Heart right ventricle (tissue), 16 donors: Measurements from ENCODE around the gene PLEKHA5. TPM values are rescaled to one million over a fixed set of nuclear protein-coding genes. Genes with fewer than 3 reads are reported as not detected.

Source experiments
- ATAC-seq, 8 donors: fragments of 200-7000 bp; cut with Tn5 transposase; one replicate each; pipeline ENCODE4 v1.9.1; 2020; ENCODE audit warnings: mild to moderate bottlenecking in 8 of 8, moderate library complexity in 8 of 8, moderate number of reproducible peaks in 1 of 8
- DNase-seq, 2 donors: peaks; one replicate each; pipeline ENCODE4 v3.0.0-alpha.2; 2020
- H3K27ac ChIP-seq, 10 donors: fragments of 200-600 bp; sonication (generic) in 2 of 10; one replicate each; pipeline versions ENCODE4 v1.5.0 to v1.8.0; 2020 to 2022; ENCODE audit warnings: mild to moderate bottlenecking in 3 of 10
- H3K27me3 ChIP-seq, 7 donors: fragments of 200-600 bp; one replicate each; pipeline ENCODE4 v1.8.0; 2021 to 2022; ENCODE audit warnings: mild to moderate bottlenecking in 2 of 7
- H3K36me3 ChIP-seq, 9 donors: fragments of 200-600 bp; sonication (generic) in 1 of 9; one replicate each; pipeline versions ENCODE4 v1.5.0 to v1.8.0; 2020 to 2022; ENCODE audit warnings: mild to moderate bottlenecking in 2 of 9
- H3K4me1 ChIP-seq, 9 donors: fragments of 200-600 bp; sonication (generic) in 1 of 9; one replicate each; pipeline versions ENCODE4 v1.5.0 to v1.8.0; 2020 to 2022; ENCODE audit warnings: mild to moderate bottlenecking in 4 of 9
- H3K4me3 ChIP-seq, 10 donors: fragments of 200-600 bp; sonication (generic) in 2 of 10; one replicate each; pipeline versions ENCODE4 v1.5.0 to v1.8.0; 2020 to 2022; ENCODE audit warnings: mild to moderate bottlenecking in 7 of 10, moderate library complexity in 2 of 10
- H3K9me3 ChIP-seq, 11 donors: fragments of 200-600 bp in 10 of 11; sonication (generic) in 2 of 11; one replicate each; pipeline versions ENCODE4 v1.5.0 to v1.8.0; 2013 to 2022; ENCODE audit warnings: mild to moderate bottlenecking in 2 of 11, control low read depth in 1 of 11, moderate library complexity in 1 of 11
- CTCF ChIP-seq, 9 donors: fragments of 200-600 bp; sonication (generic) in 2 of 9; IDR thresholded peaks; one replicate each; pipeline versions ENCODE4 v1.5.0 to v1.8.0; 2021 to 2022; ENCODE audit warnings: antibody characterized with exemption in 9 of 9, mild to moderate bottlenecking in 5 of 9, moderate library complexity in 1 of 9
- WGBS, 2 donors: extraction: QIAGEN DNeasy Blood & Tissue Kit; methylation state at CpG; one replicate each; pipeline ENCODE4 v1.1.7; 2013; ENCODE audit warnings: inconsistent platforms in 1 of 2; 5-methylcytosine and 5-hydroxymethylcytosine counted together
- intact Hi-C, 10 donors: fragments of 100-400 bp; cut with DNase I; formaldehyde crosslinking; loops; one replicate each; pipeline versions ENCODE4 v1.11.1 to v1.14.2; 2022
- polyA plus RNA-seq, 2 donors: library from polyadenylated mRNA; stranded (reverse); fragments of 200-250 nt; gene quantifications; one replicate each; pipeline ENCODE4 v1.2.3, GENCODE V29; 2013
- total RNA-seq, 10 donors: library from RNA; stranded (reverse); fragmentation: NEBNext Ultra II Directional in 3 of 10; extraction: Animal tissue kit (Norgen Biotek cat#: 25700) in 3 of 10; gene quantifications; one replicate each; pipeline versions ENCODE4 v1.2.1 to v1.2.4, GENCODE V29; 2021 to 2023
- donor health status: Arrhythmogenic right ventricular cardiomyopathy.
- donor health status: ischemic (EF 13 %, LVEDD 7.1; RV severe dilation, severe dysfunction).
- donor health status: healthy with polysubstance abuse.
- donor health status: DM: no; HTN: yes; CAD: no.
- donor health status: DM: no; HTN: no; CAD: no.
- donor health status: ischemic (EF 25% LVEDD 6.9; RV normal size, moderate dysfunction).
- donor health status: ischemic (EF 25% LVEDD 5.7; RV mildly dilated, moderate dysfunction).
- donor health status: healthy.
- donor health status: DM: yes; HTN: yes; CAD: no.
- donor health status: Ischemic cardiomyopathy.
- donor health status: ischemic (EF 35%, LVEDD 5.7; RV mildly dilated, moderate dysfunction).
- donor health status: nonischemic (EF 11% LVEDD 7.7; RV severe dilation, severe dysfunction).
- donor health status: DM: yes; HTN: yes; CAD: no.
- donor health status: PGD.
- donor health status: ischemic (EF 29% LVEDD 5.4; RV normal size, mild dysfunction).
- donor health status: nonischemic (EF 23%, LVEDD 6.1; RV moderate dilation, normal function).

The PLEKHA5 gene
- total and polyA plus RNA-seq, 12 donors = 11.8 to 77.1 (median 61.8) TPM

- DNase-seq (peak; percentile 12 to 36), ATAC-seq (peak in 6 of 8 donors; percentile 45 to 87 (median 82))
- Histone ChIP-seq H3K27me3 (no peaks in the 10 kb centered on the region), H3K4me3 (no peak overlapping the region), H3K27ac (no peak overlapping the region), H3K9me3 (no peaks in the 10 kb centered on the region), H3K36me3 (no peaks in the 10 kb centered on the region), H3K4me1 (peaks cover 0 to 11% (median 0%) of the 10 kb centered on the region in 9 donors)
- intact Hi-C loops = no loop called here
- TF ChIP-seq CTCF (IDR thresholded peaks at IDR 0.05) = no peak
- WGBS, 2 donors = 59 to 60% methylated on average over 4 of the region's 4 CpGs
Observed at GRCh38 chr12:19402743-19403431, 273.4 kb downstream of the PLEKHA5 start.

- H3K4me3 ChIP-seq = no peak overlapping the region
- no peak for TF ChIP-seq CTCF (IDR thresholded peaks at IDR 0.05)
- 94 to 96% methylated on average over 16 of the region's 16 CpGs for WGBS, 2 donors
- no peaks in the 10 kb centered on the region for H3K9me3 ChIP-seq
- H3K36me3 ChIP-seq = no peaks in the 10 kb centered on the region
- intact Hi-C loops = no loop called here
- no peak overlapping the region for H3K27ac ChIP-seq
- peaks cover 0 to 20% (median 10%) of the 10 kb centered on the region in 9 donors for H3K4me1 ChIP-seq
- no peaks in the 10 kb centered on the region for H3K27me3 ChIP-seq
- ATAC-seq (no peak), DNase-seq (no peak)
Observed at GRCh38 chr12:19404242-19404880, 274.8 kb downstream of the PLEKHA5 start.

GRCh38 chr12:19409376-19409775 is 279.8 kb downstream of the PLEKHA5 start:
- ATAC-seq (no peak), DNase-seq (no peak)
- 17 to 31% methylated on average over 3 of the region's 3 CpGs for WGBS, 2 donors
- no peaks in the 10 kb centered on the region for H3K36me3 ChIP-seq
- no peaks in the 10 kb centered on the region for H3K9me3 ChIP-seq
- H3K27ac ChIP-seq = peak overlapping the region in 4 of 10 donors; percentile 5 to 82 (median 40)
- H3K4me3 ChIP-seq = no peak overlapping the region
- no peaks in the 10 kb centered on the region for H3K27me3 ChIP-seq
- peaks cover 7 to 49% (median 26%) of the 10 kb centered on the region in 9 donors for H3K4me1 ChIP-seq
- intact Hi-C loops = no loop called here
- TF ChIP-seq CTCF (IDR thresholded peaks at IDR 0.05) = no peak

GRCh38 chr12:19410211-19410610 is 280.7 kb downstream of the PLEKHA5 start:
- Histone ChIP-seq H3K4me3 (no peak overlapping the region), H3K9me3 (no peaks in the 10 kb centered on the region), H3K4me1 (peaks cover 7 to 49% (median 26%) of the 10 kb centered on the region in 9 donors), H3K27me3 (no peaks in the 10 kb centered on the region), H3K36me3 (no peaks in the 10 kb centered on the region), H3K27ac (peak overlapping the region in 9 of 10 donors; percentile 5 to 82 (median 39))
- ATAC-seq (peak in 7 of 8 donors; percentile 31 to 74 (median 51)), DNase-seq (no peak)
- no peak for TF ChIP-seq CTCF (IDR thresholded peaks at IDR 0.05)
- intact Hi-C loops = no loop called here
- WGBS, 2 donors = 40 to 41% methylated on average over 6 of the region's 6 CpGs
